22Rv1 (cell line): ENCODE results near the gene NPC1.

Experiments
- ZFX ChIP-seq: fragments of 450-650 bp; IDR thresholded peaks from 2 replicates; pipeline ENCODE4 v1.6.1; 2017; ENCODE audit warnings: antibody characterized with exemption, borderline replicate concordance
- TF ChIP-seq, protein P1 (sequence below): fragments of 450-650 bp; IDR thresholded peaks from 2 replicates; pipeline ENCODE4 v1.5.1; 2017; ENCODE audit warnings: mild to moderate bottlenecking

DNA sequence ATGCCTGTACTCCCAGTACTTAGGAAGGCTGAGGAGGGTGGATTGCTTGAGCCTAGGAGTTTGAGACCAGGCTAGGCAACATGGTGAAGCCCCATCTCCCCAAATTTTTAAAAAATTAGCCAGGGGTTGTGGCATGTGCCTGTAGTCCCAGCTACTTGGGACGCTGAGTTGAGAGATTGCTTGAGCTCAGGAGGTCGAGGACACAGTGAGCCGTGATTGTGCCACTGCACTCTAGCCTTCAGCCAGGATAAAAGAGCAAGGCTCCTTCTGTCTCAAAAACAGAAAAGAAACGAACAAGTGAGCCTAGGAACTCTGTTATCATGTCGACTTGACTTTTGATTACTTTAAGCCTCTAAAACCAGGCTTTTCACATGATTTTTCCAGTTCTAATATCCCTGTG lies 13.7 kb downstream of the NPC1 start:
- TF ChIP-seq, protein P1, sequence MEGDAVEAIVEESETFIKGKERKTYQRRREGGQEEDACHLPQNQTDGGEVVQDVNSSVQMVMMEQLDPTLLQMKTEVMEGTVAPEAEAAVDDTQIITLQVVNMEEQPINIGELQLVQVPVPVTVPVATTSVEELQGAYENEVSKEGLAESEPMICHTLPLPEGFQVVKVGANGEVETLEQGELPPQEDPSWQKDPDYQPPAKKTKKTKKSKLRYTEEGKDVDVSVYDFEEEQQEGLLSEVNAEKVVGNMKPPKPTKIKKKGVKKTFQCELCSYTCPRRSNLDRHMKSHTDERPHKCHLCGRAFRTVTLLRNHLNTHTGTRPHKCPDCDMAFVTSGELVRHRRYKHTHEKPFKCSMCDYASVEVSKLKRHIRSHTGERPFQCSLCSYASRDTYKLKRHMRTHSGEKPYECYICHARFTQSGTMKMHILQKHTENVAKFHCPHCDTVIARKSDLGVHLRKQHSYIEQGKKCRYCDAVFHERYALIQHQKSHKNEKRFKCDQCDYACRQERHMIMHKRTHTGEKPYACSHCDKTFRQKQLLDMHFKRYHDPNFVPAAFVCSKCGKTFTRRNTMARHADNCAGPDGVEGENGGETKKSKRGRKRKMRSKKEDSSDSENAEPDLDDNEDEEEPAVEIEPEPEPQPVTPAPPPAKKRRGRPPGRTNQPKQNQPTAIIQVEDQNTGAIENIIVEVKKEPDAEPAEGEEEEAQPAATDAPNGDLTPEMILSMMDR = no peak
- TF ChIP-seq ZFX = no peak
